Bone marrow (tissue), 2 donors: ENCODE measurements around the gene AKR1C2.
"Not testable (repeated sequence)": the region's sequence is repeated elsewhere in the genome, so short reads cannot be mapped to it uniquely, and the experiment has no call there.

Experiments used
- DNase-seq, 2 donors: peaks; one replicate each; lab custom pipeline; 2025; lab: John Stamatoyannopoulos, UW

AKR1C2 gene

DNA sequence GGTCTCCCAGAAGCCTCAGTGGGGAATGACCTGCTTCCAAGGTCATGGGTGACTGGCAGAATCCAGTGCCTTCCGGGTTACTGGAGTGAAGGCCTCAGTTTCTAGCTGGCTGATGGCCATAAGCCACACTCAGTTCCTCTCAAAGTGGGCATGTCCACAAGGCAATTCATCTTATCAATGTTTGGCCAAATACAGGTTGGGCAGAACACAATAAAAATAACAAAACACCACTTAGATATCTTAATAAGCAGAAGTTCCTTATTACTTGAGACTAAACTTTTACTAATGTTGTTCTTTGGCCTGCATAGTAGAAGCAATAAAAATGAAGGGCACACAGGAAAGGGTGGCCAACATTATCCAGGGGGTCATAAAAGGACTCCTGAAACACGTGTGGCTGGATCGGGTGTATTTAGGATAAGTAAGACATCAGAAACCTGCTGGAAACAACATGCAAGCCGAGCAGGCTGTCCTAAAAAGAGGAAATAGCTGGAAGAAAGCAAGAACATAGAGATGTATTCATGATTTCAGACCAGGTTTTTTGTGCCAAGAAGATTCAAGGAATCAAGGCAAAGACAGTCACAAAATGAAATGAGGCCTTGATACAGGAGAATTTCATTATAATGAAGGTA is 19.6 kb upstream of the AKR1C2 start:
- DNase-seq: peak in 1 of 2 donors; percentile 20

DNA sequence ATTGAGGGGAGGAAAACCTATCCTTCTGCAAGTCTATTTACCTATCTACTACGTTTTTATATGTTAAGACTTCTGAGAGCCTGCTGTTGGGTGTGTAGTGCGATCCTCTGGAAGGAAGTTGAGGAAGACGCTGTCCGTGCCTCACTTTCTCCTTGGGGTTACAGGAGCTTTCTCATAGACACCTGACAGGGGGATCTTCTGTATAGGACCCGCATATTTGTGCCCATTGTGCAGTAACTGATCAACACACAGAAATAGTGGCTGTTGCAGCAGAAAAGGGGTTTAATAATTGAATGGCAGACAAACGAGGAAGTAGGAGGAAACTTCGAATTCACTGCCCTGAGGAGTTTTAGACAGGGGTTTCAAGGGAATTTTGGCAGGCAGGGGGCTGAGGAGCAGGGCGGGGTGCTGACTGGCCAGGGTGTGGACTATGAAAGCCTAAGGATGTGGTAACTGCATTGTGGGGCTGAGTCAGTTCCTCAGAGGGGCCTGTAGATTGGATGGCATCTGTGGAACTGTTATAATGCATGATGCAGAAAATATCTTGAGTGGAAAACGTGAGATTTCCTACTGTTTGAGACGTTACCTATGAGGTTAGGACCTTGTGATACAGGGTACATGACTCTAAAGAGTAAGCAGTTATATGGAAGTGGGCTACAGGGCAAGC is 18.1 kb upstream of the AKR1C2 start:
- not testable (repeated sequence) for DNase-seq

DNA sequence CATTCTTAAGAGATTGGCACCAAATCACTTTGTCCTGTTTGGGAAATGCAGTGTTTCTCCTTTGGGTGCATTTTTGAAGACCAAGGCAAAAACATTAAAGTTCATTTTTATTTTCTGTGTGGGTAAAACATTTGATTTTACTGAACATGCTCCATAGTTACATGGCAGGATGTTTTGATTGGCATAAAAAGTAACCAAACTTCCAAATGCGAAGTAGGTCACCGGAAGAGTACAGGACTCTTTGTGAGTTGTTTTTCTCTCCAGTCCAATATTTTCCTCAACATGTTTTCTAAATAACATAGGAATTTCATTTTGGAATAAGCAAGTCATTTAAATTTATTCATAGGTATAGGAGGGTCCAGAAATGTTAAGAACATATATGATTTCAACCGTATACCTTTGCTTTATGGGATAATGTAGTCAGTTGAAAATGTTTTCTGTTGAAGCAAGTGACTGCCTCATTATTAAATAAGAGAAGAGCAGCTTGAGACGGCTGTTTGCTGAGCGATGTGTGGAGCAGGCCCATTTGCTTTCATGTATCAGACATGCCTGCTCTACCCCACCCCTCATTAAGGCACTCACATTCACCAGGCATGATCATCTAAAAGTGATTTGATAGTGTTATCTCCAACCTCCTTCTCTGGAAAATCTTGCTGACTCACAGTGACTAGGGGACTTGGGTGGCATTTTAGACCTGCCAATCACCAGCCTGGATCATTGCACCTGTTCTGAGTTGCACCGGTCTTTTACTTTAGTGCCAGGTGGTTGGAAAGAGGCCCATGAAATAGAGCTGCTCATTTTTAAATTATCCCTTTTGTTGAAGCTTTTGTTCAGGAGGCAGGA is 16.3 kb upstream of the AKR1C2 start:
- DNase-seq: not testable (repeated sequence)

DNA sequence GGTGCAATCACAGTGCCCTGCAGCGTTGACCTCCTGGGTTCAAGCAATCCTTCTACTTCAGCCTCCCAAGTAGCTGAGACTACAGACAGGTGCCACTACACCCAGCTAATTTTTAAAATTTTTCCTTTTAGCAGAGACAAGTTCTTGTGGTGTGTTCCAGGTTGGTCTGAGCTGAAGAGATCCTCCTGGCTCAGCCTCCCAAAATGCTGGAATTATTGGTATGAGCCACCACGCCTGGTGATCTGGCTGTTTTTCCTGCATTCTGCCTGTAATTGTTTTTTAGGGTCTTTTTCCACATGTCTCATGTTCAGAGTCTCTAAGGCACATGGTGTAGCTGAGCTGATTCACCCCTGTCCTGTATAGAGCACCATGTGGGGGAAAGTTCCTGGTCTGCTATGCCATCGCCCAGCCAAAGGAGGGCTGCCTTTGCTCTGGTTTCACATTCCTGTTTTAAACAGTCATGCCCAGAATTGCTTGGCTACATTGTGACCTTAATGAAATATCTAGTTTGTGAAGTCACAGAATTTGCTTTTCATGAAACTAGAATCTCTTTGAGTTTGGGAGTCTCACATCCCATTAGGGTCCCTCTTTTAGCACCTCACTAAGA is 15.1 kb upstream of the AKR1C2 start:
- not testable (repeated sequence) for DNase-seq

DNA sequence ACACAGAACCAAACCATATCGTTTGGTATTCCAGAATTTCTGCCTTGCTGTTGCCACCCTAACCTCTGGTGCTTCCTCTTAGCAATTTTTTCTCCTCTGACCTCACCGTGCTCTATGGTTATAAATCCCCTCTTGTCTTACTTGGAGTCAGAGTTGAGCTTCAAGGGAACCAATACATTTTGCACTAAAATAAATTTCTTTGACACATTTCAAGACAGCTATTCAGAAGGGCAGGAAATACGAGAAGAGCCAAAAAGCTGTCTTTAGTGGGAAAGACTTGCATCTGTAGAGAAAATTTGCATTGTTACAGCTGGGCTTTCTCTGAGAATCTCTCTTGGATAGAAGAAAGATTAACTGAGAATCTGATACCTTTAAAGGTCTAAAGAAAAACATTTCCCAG is 14.5 kb upstream of the AKR1C2 start:
- no peak for DNase-seq

DNA sequence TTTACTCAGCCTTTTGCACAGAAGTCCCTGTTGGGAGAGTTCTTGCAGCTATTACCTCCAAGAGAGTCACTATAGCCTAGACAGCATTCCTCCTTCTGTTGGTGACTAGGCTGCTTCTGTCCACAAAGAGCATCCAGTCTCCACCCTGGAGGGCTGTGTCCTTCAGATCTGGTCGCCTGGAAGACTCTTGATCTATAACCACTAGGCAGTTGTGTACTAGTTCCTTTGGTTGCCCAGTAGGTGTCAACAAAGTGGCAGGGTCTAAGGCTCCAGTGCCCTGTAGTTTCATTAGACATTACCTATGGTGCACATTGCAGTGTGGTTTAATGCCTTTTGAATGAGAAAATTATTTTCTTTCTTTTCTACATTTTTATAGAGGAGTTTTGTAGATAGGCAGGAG is 11.3 kb upstream of the AKR1C2 start:
- no peak for DNase-seq

DNA sequence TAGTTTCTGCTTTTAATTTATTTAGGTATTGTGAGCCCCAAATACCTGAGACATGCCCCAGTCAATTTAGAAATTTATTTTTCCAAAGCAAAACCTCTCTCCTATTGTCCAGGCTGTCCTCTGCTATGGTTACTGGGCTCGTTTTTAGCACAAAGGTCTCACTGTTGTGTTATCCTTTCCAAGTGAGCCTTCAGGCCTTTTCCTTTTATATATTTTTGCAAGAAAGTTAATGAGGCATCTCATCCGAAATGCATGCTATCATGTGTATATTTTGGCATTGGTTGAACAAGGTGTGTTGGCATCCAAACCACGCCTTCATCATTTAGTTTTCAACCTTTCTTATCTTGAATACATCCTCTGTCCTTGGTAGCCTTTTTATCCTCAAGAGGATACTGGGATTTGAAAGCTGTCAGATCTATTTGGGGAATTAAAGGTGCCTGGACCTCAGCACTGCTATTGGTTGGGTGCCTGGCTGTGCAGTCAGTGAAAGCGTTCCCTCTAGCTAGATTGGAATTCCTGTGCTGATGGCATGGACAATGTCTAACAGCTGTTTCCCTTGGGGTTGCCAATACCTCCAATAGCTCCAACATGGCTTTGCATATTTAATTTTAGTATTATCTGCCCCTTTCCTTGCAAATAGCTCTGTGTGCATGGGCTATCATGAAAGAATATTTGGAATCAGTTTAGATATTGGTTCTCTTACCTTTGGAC is 10.7 kb upstream of the AKR1C2 start:
- not testable (repeated sequence) for DNase-seq

DNA sequence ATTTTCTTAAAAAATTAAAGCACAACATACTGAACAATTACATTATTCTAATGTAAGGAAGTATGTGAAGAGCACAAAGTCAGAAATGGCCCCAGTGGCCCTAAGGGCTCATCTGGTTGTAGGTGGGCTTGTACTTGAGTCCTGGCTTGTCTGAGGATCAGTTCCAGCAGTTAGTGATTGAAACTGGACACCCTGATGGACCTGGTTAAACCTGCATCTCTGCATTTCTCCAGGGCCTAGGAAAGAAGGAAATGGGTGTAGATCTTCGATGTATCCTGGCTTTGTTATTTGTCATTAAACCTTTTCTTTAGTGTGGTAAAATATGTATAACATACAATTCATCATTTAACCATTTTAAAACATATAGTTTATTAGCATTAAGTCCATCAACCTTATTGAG is 9.7 kb upstream of the AKR1C2 start:
- DNase-seq: no peak

DNA sequence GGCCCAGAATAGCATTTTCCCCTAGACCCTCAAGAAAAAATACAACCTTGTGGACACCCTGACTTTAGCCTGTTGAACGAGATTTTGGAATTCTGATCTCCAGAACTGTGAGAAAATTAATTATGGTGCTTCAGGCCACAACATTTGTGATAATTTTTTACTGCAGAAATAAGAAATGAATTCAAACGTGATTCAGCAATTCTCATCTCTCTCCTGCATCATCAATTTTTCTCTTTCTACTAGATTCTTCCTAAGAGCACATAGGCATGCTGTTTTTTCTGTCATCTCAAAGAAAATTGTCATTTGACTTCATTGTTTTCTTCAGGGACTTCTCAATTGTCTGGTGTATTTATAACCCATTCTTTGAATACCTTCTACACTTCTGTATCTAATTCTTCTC is 8.9 kb upstream of the AKR1C2 start:
- no peak for DNase-seq

DNA sequence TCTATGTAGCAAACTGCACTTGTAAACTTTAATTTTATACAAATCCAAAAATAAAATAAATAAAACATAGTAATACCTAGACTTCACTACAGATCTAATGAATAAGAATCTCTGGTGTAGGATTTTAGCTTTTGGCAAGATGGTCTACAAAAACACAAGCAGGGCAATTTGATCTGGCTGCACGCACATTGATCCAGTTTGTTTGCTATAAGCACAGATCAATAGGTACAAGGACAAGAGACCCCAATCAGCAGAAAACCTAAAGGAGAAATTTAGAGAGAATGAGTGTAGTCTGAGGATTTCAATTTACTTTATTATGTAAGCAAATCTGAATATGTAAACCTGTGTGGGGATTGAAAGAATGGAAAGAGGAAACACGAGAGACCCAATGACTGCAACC is 7.7 kb upstream of the AKR1C2 start:
- not testable (repeated sequence) for DNase-seq

DNA sequence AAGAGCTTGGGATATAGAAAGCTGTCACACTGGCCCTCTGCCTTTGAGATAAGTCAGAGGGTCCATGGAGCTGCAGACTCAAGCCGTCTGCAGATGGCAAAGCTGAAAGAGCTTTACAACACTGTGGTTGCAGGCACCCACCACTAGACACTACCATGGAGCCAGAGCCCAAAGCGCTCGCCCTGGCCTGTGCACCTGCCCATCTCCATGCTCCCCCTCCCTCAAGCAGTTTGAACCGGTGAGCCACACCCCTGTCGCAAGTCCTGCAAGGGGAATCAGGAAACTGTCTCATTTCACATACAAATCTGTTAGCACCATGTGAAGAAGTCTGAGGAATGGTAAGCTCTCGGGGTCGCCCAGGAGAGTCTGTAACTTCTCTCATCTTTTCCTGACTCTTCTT is 6.4 kb upstream of the AKR1C2 start:
- not testable (repeated sequence) for DNase-seq

DNA sequence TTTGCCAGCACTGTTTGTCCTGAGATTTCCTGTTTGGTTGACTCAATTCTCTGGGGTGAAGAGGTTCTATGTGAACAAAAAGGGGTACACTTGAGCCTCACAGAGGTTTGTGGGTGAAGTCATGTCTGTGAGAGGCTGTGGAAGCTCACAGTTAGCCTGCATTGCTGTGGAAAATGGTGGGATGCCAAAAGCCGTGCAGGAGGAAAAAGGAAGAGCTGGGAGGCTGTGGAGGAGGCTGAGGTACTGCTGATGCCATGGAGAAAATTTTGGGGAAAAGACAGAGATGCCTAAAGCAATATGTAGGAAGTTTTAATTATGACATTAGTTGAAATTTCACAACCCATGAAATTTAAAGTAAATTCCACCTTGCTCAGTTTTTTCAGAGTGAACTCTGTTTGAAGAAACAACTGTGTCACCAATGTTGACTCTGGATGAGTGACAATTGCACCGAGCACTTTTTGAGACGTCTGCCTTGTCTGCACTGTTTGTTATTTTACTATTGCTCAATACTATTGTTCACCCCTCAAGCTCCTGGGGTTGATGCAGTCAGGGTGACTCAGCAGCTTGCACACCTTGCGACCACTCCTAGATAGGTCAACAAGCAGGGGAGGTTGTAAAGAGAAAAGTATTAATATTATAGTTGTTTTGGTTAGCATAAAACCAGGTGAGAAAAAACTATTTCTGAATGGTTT is 5.3 kb upstream of the AKR1C2 start:
- not testable (repeated sequence) for DNase-seq

DNA sequence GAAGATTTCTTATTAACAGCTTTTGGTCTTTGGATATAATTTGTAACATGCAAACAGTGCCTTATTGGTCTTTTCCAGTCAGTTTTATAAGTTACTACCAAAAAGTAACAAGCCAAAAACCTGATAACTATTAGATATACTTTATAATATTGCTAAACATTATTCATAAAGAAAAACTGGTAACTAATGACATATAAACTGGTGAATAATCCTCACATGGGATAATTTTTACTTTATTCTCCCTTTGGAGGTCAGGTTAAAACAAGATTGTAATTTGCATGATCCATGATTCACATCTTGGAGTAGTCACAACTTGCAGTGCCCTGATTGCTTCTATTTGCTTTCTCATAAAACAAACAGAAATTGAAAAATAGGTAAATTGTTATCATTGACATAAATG is 844 bp upstream of the AKR1C2 start:
- not testable (repeated sequence) for DNase-seq

DNA sequence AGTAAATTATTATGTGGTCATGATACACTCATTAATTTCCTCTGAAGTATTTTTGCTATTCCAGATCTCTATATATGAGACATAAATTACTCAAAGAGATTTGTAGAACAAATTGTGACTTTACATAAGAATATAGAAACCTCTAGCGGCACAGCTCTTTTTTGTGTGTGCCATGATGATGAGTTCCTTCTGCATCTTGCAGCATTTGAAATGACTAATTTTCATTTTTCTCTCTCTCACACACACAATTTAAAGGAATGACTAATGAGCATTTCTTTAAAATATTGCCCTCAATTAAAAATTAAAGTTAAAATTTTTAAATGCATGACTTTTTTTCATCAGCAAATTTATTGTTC is 351 bp upstream of the AKR1C2 start:
- DNase-seq: not testable (repeated sequence)

DNA sequence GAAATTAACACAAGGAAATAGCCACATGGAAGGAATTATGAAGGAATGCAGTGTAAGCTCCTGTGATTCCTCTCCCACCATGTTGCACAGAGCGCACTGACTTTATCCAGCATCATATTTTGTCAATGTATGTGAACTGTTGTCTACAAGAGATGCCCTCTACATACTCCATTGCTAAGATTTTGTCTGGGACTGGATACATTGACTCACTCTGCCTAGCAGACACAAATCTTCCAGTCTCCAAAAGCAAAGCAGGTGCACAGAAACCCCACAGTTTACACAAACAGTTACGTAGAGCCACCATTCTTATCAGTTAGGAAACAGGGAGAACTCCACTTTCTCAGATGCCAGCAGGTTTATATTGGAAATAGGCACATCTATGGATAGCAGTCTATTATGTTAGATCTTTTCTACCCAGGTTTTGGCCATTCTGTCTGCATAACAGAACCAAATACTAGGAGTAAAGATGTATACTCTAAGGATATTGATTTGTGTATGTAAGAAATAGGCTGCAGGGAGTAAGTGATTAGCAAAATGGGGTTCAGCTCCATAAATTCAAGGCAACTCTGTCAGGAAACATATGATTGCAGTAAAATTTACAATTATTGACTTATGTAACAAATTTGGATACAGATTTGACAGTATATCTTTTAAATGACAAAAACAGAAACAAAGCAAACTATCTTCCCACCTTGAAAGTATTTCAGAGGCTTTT is 1.5 kb downstream of the AKR1C2 start:
- no peak for DNase-seq

DNA sequence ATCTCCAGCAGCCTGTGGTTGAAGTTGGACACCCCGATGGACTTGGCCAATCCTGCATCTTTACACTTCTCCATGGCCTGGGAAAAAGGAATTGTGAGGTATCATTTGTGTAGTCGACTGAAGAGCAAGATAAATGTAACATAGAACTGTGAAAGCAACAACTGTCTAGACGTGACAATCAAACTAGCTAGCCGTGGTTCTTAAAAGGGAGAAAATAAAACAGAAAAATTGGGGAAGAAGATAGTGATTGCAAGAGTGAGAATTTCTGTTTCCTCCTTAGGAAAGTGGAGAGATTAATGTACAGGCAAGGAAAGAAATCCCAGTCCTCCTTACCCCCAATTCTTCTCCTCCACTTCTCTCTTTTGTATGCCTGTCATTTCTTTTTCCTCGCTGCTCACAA is 5.0 kb downstream of the AKR1C2 start:
- DNase-seq: no peak

DNA sequence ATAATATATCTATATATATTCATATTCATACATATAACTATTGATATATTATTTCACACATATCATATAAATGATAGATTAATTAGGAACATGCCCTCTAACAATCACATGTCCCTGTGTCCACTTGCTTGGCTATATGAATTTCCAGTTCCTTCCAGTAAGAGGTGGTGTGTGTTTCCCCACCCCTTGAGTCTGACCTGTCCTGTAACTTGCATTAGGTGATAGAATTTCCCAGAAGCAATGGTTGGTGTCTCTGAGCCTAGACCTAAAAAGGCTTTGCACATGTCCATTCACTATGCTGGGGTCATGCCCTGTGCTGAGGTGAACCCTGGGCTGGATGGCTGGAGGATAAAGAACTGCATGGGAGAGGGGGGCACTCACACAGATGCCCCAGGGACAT is 9.4 kb downstream of the AKR1C2 start:
- not testable (repeated sequence) for DNase-seq

DNA sequence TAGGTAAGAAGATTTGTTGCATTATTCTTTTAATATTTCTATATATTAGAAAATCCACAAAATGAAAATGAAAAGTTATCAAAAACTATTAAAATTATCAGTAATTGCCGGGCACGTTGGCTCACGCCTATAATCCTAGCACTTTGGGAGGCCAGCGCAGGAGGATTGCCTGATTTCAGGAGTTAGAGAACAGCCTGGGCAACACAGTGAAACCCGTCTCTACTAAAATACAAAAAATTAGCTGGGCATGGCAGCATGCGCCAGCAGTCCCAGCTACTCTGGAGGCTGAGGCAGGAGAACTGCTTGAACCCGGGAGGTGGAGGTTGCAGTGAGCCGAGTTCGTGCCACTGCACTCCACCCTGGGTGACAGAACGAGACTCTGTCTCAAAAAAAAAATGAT is 11.1 kb downstream of the AKR1C2 start:
- not testable (repeated sequence) for DNase-seq

DNA sequence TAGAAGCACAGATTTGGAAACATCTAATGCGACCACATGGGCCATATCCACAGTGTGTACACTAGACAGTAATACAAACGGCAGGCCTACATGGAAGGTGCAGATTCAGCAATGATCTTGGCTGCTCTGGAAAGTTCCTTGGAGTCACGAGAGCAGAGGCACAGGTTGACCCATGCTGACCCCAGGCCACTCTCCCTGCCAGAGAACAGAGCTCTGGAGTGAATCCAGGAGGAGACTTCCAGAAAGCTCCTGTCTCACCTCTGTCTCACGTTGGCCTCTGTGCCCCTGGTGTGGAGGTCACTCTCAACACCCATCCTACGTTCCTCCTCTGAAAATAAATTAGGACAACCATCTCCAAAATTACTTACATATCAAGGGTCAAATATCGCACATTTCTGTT is 12.2 kb downstream of the AKR1C2 start:
- not testable (repeated sequence) for DNase-seq

DNA sequence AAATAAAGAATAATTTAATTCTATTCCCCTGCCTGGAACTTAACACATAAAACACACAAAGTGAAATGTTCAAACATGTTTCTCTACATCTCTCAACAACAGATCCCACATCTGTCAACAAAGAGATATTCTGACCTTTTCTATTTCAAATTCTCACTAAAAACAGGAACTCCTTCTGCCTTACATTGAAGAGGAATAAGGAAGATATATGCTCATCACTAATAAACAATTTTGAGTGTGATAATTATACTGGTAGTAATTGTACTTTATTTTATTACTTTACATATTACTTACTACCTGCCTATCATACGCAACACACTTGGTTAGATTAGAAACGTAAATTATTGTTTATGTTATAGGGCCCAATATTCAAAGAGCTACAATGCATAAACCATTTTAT is 13.4 kb downstream of the AKR1C2 start:
- DNase-seq: no peak
